ENCODE measurements around the gene LHPP.
"Not testable (repeated sequence)": the region's sequence is repeated elsewhere in the genome, so short reads cannot be mapped to it uniquely, and the experiment has no call there.

The LHPP gene, protein sequence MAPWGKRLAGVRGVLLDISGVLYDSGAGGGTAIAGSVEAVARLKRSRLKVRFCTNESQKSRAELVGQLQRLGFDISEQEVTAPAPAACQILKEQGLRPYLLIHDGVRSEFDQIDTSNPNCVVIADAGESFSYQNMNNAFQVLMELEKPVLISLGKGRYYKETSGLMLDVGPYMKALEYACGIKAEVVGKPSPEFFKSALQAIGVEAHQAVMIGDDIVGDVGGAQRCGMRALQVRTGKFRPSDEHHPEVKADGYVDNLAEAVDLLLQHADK

GRCh38 chr10:124461642-124462347, at the start of gene LHPP:
Gene LHPP (plus strand): TSS chr10:124461823. CDS start chr10:124461863, 40 bp downstream.
- peak; percentile 86 for DNase-seq (ENCODE audit: low spot score)

- DNase-seq (ENCODE audit: low spot score): no peak
Observed at GRCh38 chr10:124414076-124414475, 47.5 kb upstream of the LHPP start.

- DNase-seq (ENCODE audit: low spot score): no peak
Observed at GRCh38 chr10:124415210-124415609, 46.4 kb upstream of the LHPP start.

- DNase-seq (ENCODE audit: low spot score): no peak
Observed at GRCh38 chr10:124416733-124417132, 44.9 kb upstream of the LHPP start.

GRCh38 chr10:124417895-124418725, 43.5 kb upstream of the LHPP start:
- peak; percentile 51 for DNase-seq (ENCODE audit: low spot score)

GRCh38 chr10:124418726-124419501, 42.7 kb upstream of the LHPP start, which contains the start of gene OAT:
Gene OAT (minus strand): TSS chr10:124418923. CDS start chr10:124412171, 6,752 bp downstream.
- DNase-seq (ENCODE audit: low spot score): peak; percentile 96

DNA sequence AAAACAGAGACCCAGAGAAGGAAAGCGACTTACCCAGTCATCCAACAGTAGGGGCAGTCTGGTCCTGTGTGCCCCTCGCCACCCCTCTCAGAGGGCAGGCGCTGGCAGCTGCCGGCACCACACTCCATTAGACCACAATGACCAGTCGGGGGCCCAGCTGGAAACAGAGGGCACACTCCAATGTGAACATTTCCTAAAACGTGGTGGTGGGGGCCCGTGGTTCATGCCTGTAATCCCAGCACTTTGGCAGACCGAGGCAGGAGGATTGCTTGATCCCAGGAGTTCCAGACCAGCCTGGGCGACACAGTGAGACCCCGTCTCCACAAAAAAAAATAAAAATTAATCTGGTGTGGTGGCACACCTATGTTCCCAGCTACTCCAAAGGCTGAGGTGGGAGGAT, 42.0 kb upstream of the LHPP start:
- no peak for DNase-seq (ENCODE audit: low spot score)

GRCh38 chr10:124420254-124420653, 41.4 kb upstream of the LHPP start:
- no peak for DNase-seq (ENCODE audit: low spot score)

GRCh38 chr10:124422742-124423141, 38.9 kb upstream of the LHPP start:
- no peak for DNase-seq (ENCODE audit: low spot score)

- DNase-seq (ENCODE audit: low spot score): no peak
Observed at GRCh38 chr10:124423813-124424212, 37.8 kb upstream of the LHPP start.

DNA sequence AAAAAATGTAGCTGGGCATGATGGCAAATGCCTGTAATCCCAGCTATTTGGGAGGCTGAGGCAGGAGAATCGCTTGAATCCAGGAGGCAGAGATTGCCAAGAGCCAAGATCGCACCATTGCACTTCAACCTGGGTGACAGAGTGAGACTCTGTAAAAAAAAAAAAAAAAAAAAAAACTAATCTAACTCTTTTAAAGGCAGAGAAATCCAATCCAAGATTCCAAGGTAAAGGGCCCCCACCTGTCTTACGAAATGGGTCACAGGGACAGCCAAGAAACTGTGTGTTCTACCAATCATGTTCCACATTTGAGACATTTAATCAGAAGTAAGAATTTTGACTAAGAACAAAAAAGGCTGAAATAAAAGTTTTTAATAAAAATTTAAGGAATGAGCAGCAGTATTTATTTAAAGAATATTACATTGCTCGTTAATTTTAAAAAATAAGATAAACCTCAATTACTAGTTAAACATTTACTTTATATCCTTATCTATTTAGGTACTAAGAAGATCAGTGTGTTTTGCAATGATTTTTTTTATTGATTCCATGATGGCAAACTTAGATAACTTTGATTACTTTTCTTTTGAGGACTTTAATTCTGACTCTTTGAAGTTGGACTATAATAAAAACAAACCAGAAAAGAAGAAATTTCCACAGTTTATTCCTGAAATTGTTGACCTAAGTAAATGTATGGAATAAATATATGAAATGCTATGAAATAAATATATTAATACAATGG, 36.2 kb upstream of the LHPP start:
- no peak for DNase-seq (ENCODE audit: low spot score)

GRCh38 chr10:124428207-124428777, 33.3 kb upstream of the LHPP start:
- DNase-seq (ENCODE audit: low spot score): no peak

DNA sequence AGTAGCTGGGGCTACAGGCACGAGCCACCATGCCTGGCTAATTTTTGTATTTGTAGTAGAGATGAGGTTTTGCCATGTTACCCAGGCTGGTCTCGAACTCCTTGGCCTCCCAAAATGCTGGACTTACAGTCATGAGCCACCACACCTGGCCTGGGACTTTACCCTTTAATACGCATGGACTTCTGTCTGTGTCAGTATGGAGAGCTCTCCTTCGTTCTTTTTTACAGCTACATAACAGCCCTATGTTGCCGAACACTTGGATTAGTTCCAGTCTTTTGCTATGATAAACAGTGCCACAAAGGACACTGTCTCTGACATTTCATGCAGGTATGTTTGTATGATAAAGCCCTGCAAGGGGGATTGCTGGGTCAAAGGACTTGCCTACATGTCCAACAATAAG, 32.0 kb upstream of the LHPP start:
- no peak for DNase-seq (ENCODE audit: low spot score)

- no peak for DNase-seq (ENCODE audit: low spot score)
Observed at GRCh38 chr10:124430077-124430476, 31.5 kb upstream of the LHPP start.

- no peak for DNase-seq (ENCODE audit: low spot score)
Observed at GRCh38 chr10:124433461-124433860, 28.2 kb upstream of the LHPP start.

GRCh38 chr10:124435683-124436082, 25.9 kb upstream of the LHPP start:
- not testable (repeated sequence) for DNase-seq (ENCODE audit: low spot score)

- peak; percentile 9 for DNase-seq (ENCODE audit: low spot score)
Observed at GRCh38 chr10:124436191-124436638, 25.4 kb upstream of the LHPP start.

- not testable (repeated sequence) for DNase-seq (ENCODE audit: low spot score)
Observed at GRCh38 chr10:124441694-124442093, 19.9 kb upstream of the LHPP start.

DNA sequence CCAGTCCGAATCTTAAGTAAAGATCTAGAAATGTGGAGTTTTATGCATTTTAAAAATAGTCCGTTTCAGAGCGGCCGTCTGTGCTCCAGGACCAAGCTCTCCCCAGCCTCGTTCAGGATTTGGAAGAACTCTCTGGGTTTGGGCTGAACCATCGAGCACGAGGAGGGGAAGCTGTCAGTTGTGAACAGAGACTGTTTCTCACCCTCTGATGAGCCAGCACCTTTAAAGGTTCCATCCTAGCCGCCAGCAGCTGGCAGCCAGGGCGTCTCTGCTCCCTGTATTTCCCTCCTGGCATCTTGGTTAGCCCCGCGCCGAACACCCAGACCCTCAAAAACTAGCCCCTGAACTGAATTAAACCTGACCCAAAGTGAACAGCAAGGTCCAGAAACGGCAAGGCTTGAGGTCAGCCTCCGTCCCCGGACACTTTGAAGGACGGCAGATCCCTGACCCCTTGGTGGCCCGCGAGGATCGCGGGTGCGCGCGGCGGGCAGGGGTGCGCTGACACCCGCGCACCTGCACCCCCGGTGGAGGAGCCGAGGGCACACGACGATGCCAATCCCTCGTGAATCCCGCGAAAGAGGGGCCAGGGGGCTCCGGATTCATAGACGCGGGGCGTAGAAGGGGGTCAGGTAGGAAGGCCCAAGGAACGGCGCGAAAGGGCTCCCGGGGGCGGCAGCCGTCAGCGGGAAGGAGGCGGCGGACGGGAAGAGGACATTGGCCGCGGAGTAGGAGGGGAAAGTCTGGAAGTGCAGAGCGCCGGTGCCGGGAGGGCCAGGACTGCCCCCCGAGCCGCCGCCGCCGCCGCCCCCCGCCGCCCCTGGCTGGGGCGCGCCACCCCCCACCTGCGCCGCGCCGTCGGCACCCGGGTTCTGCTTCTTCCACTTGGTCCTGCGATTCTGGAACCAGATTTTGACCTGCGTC, 14.5 kb upstream of the LHPP start:
- no peak for DNase-seq (ENCODE audit: low spot score)
